Liver (tissue), 3 donors: Measurements from ENCODE around the gene MS4A4E.

Source experiments
- ATF3 ChIP-seq: IDR thresholded peaks from 2 replicates; pipeline ENCODE4 v1.6.1; 2016; ENCODE audit warnings: antibody characterized with exemption
- CTCF ChIP-seq: fragments of 150-350 bp; IDR thresholded peaks from 2 replicates; pipeline ENCODE4 v1.5.1; 2017; ENCODE audit warnings: improper control_type of control experiment, low read depth, low read length; ENCODE audit not compliant: missing input control
- FOXA1 ChIP-seq: IDR thresholded peaks from 2 replicates; pipeline ENCODE4 v1.6.1; 2016; ENCODE audit warnings: antibody characterized with exemption
- MAX ChIP-seq: IDR thresholded peaks from 2 replicates; pipeline ENCODE4 v1.6.1; 2016; ENCODE audit warnings: antibody characterized with exemption
- donor health status: healthy.
- donor health status: healthy.

- no peak for TF ChIP-seq CTCF
- TF ChIP-seq MAX: no peak
- no peak for TF ChIP-seq FOXA1
- no peak for TF ChIP-seq ATF3
These were observed 70.9 kb downstream of the MS4A4E start for GRCh38 chr11:60172011-60172410.
